Peyer's patch (tissue), 4 donors: ENCODE data around the gene EEF1AKMT3.

ENCODE experiments used
- CTCF ChIP-seq, 6 experiments: fragments of 450-650 bp in 4 of 6; fragments of 200-600 bp in 2 of 6; sonication (generic) in 1 of 6; IDR thresholded peaks; one replicate each; pipeline ENCODE4 v1.5.1; 2017 to 2019; ENCODE audit warnings: antibody characterized with exemption in 6 of 6, mild to moderate bottlenecking in 3 of 6, moderate library complexity in 1 of 6
- POLR2A ChIP-seq, 2 donors: fragments of 450-650 bp; IDR thresholded peaks; one replicate each; pipeline ENCODE4 v1.5.1; 2017; ENCODE audit warnings: antibody characterized with exemption in 2 of 2, mild to moderate bottlenecking in 2 of 2, moderate library complexity in 2 of 2

- TF ChIP-seq POLR2A (IDR thresholded peaks at IDR 0.05), result no peak
- TF ChIP-seq CTCF (IDR thresholded peaks at IDR 0.05), result no peak
These were observed 6.5 kb upstream of the EEF1AKMT3 start for GRCh38 chr12:57765698-57766463.
